Right forelimb (tissue), 1 donor: ENCODE measurements around the gene PSMD5.

Experiments
- DNase-seq: peaks from one replicate; pipeline ENCODE4 v3.0.0-alpha.2; 2018

PSMD5 gene

DNA sequence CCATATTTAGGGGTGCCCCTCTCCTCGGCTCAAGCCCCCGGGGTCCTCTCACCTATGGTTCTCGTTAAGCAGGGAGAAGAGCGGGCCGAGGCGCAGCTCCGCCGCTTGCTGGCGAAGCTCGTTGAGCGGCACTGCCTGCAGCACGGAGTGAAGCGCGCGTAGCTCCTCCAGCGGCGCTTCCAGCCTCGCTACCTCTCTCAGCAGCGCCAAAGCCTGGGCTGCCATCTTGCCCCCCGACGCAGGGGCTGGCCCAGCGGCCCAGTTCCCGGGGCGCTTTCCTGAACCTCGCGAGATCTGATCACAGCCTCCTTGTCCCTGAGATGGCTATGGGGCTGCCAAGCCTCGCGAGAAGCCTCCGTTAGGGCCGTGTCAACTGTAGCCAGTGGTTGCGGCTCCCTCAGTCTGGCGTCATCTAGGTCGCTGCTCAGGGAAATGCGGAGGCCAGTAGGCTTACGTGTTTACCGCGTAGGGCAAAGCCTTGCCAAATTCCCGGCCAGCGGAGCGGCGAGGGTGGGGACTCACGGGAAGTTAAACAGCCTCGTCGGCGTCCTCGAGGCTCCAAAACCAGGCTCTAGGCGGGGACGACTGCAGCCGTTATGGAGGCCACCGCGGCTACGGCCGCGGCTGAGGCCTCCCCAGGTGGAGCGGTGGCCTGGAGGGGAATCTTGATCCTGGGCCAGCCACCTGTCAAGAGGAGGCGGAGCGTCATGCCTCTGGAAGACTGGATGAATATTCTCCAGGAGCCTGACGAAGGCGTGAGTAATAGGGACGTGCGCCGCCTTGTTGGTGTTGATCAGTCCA is at the start of gene PSMD5:
TSS of gene PSMD5 (minus strand) at position 238 of the 801 bp plus-strand sequence. CDS start at position 225, 13 bp downstream.
- DNase-seq = peak; percentile 97

GRCh38 chr9:120891884-120892747 is 49.4 kb upstream of the PSMD5 start:
- no peak for DNase-seq

GRCh38 chr9:120891245-120891883 is 48.6 kb upstream of the PSMD5 start:
- DNase-seq = no peak

DNA sequence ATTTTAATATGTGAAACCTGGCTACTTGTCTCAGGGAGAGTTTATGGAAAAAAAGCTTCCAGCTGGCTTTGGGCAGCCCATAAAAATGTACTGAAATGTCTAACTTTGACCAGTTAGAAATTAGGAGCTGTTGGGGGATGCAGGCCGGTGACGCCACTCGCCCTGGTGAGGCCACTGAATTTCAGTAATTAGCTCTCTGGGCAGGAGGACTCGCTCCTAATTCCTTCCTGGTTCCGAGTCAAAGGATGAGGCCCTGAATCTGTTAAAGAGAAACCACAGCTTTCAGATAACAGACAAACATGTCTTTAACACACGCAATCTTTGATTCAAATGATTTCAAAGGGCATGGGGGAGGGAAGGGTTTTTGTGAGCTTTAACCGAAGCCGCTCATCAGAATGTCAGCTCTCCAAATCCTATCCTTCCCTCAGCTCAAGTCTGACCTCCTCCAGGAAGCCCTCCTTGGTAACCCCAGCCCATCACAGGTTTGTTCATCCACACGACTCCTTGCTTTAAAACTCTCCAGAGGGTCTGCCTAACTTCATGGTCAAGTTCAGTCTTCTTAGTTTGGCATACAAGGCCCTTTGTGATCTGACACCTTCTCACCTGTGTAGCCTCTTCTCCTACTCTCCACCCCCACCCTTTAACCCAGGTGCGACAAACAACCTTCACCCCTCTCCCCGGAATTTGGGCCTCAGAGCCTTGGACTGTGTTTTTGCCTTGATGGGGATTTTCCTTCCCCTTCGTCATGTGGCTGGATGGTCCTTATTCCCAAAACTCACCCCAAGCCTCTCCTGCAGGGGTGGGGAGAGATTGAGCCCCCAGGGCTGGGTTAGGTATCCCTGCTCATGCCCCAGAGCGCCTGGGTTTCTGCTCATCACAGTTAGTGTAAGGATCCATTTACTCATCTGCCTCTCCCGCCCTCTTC is 47.9 kb upstream of the PSMD5 start:
- DNase-seq = no peak

DNA sequence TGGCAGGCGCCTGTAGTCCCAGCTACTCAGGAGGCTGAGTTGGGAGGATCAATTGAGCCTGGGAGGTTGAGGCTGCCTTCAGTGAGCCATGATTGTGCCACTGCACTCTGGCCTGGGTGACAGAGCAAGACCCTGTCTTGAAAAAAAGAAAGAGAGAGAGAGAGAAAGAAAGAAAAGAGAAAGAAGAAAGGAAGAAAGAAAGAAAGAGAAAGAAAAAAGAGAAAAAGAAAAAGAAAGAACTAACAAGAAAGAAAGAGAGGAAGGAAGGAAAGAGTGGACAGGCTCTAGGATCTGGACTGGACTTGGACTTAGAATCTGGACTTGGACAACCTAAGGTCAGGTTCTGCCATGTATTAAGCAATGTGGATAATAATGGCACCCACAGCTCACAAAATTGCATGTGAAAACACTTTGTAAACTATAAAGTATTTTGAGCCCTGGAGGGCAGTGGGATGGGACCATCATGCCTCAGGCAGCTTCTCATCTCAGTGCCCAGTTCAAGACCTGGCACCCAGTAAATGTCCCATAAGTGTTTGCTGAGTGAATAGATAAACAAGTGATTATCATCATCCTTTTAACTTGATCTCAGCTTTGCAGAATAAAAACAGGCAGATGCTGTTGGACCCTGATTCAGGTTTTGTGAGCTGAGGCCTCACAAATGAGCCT is 47.0 kb upstream of the PSMD5 start:
- no peak for DNase-seq

DNA sequence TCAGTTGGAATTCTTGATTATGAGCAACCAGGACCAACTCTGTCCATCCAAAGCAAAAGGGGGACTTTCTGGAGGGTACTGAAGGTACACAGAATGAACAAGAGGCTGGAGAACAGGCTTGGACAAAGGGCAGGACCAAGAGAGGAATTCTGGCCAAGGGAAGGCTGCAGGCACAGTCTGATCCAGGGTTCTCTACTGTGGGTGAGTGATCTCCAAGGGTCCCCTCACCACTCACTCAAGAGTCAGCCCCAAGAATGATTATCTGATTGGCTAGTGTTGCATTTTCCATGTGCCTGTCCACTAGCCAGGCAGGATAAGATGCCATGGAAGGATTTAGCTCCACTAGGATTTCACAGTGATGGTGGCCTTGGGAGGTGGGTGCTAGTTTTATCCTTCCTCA is 45.9 kb upstream of the PSMD5 start:
- DNase-seq = no peak

DNA sequence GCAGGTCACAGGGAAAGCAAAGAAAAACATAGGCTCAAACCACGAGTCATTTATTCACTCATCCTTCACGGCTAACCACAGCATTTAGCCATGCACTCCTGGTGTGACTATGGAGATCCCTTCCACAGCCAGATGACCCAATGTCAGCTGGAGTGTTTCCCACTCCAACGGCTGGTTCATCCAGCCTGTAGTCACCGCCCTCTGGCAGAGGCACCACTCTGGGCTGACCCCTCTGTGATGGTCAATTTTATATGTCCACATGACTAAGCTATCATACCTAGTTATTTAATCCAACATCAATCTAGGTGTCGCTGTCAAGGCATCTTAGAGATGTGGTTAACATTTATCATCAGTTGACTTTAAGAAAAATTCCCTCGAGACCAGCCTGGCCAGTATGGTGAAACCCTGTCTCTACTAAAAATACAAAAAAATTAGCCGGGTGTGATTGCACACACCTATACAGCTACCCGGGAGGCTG is 43.8 kb upstream of the PSMD5 start:
- DNase-seq = no peak

DNA sequence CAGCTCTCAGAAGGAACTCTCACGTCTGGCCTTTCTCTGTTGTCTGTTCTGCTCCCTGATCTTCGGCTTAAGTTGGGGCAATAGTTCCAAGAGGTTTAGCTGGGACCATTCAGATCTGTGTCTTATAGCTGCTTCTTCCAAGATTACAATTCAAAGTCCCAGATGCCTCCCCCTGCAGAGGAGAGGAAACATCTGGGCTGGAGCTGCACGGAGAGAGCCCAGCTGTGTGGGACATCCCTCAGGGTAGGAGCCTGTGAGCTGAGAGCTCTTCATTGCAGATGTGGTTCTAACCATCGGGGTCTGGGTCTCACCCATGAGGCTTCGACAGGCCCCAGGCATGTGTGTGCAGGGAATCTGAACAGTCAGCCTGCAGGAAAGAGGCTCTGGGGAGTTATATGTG is 43.2 kb upstream of the PSMD5 start:
- DNase-seq = peak; percentile 54

DNA sequence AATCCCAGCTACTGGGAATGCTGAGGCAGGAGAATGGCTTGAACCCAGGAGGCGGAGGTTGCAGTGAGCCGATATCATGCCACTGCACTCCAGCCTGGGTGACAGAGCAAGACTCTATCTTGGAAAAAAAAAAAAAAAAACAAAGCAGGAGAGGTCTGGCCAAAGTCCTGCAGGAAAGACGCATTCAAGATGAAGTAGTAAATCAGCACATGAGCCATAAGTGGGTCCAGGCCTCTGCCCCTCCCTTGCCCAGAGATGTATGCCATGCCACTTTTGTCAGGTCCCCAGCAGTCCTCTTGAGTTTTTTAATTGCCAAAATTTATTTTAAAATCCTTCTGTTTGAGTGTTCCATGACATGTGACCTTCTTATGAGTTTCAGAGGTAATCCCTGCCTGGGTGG is 42.7 kb upstream of the PSMD5 start:
- no peak for DNase-seq

- DNase-seq = no peak
Observed at GRCh38 chr9:120883608-120883996, 40.9 kb upstream of the PSMD5 start.

DNA sequence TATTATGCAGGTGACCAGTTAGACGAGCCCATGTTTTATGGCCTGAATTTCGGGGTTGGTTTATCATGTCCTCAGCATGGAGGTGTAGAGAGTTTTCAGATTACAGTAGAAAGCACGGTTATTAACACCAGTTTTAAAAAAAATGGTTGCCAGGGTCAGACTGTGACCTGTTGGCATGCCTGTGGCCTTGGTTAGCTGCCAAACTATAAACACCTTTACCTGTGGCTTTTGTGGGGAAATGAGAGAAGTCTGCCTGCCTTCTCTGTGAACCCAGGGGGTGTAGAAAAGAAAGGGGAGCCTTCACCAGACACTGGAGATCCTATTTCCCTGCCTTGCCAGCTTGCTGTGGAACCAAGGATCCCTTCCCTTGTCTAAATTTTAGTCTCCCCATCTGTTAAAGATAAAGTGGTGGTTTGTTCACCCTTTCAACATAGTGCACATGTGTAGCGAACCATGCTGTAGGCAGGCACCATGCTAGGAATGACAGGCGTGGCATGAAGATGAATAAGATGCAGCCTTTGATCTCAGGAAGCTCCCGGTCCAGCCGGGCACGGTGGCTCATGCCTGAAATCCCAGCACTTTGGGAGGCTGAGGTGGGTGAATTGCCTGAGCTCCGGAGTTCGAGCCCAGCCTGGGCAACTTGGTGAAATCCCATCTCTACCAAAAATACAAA is 40.3 kb upstream of the PSMD5 start:
- no peak for DNase-seq

- DNase-seq = no peak
Observed at GRCh38 chr9:120879446-120879845, 36.7 kb upstream of the PSMD5 start.

DNA sequence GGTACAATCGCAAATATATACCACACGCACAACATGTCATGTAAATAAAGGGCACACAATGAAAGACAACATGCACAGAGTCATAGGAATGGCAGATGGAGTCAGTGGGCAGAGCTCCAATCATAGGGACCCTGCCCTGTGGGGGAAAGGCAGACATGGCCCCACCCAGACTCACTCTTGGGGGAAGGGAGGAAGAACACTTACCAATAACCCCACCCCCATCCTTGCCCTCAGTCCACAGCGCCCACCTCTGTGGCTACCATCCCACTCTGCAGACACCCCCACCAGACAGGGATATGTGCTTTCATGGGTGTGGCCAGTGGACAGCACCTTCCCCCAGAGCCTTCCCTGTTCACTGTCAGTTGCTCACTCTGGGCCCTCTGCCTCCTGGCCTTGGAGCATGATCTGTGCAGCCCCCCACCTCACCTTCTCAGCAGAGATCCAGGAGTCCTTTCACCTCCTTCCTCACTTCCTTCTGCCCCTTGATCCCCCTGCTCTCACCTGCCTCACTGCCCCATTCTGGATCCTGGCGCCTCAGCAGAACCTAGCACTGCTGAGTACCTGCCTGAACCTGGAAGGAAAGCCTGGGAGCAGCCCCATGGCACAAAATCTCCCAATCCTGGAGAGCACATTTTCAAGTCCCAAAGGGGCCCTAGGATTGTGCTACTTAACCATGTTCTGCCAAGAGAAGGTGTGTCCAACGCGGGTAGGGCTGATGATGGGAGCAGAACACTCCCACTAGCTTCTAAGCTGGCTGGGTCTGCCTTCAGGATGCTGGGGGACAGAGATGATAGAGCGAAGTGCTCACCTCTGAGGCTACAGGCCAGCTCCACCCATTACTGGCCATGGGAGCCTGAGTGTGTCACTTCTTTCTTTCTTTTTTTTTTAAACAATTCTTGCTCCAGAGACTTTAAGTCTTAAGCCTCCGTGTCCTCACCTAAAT is 35.7 kb upstream of the PSMD5 start:
- DNase-seq = no peak

GRCh38 chr9:120877276-120878034 is 34.7 kb upstream of the PSMD5 start:
- peak; percentile 83 for DNase-seq

- no peak for DNase-seq
Observed at GRCh38 chr9:120876842-120877240, 34.1 kb upstream of the PSMD5 start, which contains the start of gene PHF19. Gene PHF19, minus strand, starts transcription at chr9:120877188. Its CDS starts 2,447 bp downstream, at chr9:120874741.

- DNase-seq = peak; percentile 89
Observed at GRCh38 chr9:120875954-120876841, 33.5 kb upstream of the PSMD5 start.

- no peak for DNase-seq
Observed at GRCh38 chr9:120875643-120875953, 32.9 kb upstream of the PSMD5 start.

GRCh38 chr9:120875195-120875565 is 32.5 kb upstream of the PSMD5 start:
- DNase-seq = no peak
